Colonic mucosa (tissue), 4 donors: ENCODE results near the gene RUFY3. TPM values are rescaled to one million over a fixed set of nuclear protein-coding genes. Genes with fewer than 3 reads are reported as not detected.

Source experiments
- DNase-seq: peaks from one replicate; pipeline ENCODE4 v3.0.0-alpha.2; 2020
- H3K27ac ChIP-seq: fragments of 200-600 bp; one replicate; pipeline ENCODE4 v1.8.0; 2021
- H3K27me3 ChIP-seq: fragments of 200-600 bp; one replicate; pipeline ENCODE4 v1.8.0; 2021
- H3K36me3 ChIP-seq: fragments of 200-600 bp; one replicate; pipeline ENCODE4 v1.8.0; 2021
- H3K4me1 ChIP-seq: fragments of 200-600 bp; one replicate; pipeline ENCODE4 v1.8.0; 2021; ENCODE audit warnings: mild to moderate bottlenecking
- H3K4me3 ChIP-seq: fragments of 200-600 bp; one replicate; pipeline ENCODE4 v1.8.0; 2021
- H3K9ac ChIP-seq, 2 donors: one replicate each; pipeline ENCODE4 v1.7.0; 2013; ENCODE audit warnings: control low read depth in 2 of 2, low read depth in 2 of 2, low read length in 2 of 2
- H3K9me3 ChIP-seq: fragments of 200-600 bp; one replicate; pipeline ENCODE4 v1.8.0; 2021
- intact Hi-C: fragments of 100-400 bp; cut with DNase I; formaldehyde crosslinking; loops from one replicate; pipeline ENCODE4 v1.14.1; 2022
- total RNA-seq, 2 donors: library from RNA; stranded (reverse); fragmentation: NEBNext Ultra II Directional in 1 of 2; extraction: Animal tissue kit (Norgen Biotek cat#: 25700) in 1 of 2; gene quantifications; one replicate each; pipeline ENCODE4 v1.2.1, GENCODE V29; 2021
- TF ChIP-seq, protein P1 (sequence below): fragments of 200-600 bp; IDR thresholded peaks from one replicate; pipeline ENCODE4 v1.8.0; 2022; ENCODE audit warnings: antibody characterized with exemption, mild to moderate bottlenecking
- donor health status: healthy.
- donor health status: DM: no; HTN: no; CAD: no.
- donor health status: DM: no; HTN: no; CAD: no.

The RUFY3 gene
- total RNA-seq, 2 donors from 2014 or later: 28.8 to 29.4 TPM

DNA sequence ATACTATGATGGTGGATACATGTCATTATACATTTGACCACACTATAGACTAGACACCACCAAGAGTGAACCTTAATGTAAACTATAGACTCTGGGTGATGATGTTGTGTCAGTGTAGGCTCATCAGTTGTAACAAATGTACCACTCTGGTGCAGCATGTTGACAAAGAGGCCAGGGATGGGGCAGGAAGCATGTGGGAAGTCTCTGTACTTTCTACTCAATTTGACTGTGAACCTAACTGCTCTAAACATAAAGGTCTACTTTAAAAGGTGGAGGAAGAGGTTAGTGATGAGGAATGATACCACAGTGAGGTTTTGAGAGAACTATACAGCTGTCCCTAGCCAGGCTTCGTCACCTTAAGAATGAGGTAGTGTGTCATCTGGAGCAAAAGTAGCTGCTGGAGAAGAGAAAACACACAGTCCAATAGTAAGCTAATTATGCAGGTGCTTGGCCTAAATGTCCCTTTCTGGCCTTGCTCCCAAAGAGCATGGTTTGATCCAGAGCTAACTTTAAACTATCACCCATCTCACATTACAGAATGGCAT lies 79.6 kb downstream of the RUFY3 start:
- no peaks in the 10 kb centered on the region for H3K27me3 ChIP-seq

DNA sequence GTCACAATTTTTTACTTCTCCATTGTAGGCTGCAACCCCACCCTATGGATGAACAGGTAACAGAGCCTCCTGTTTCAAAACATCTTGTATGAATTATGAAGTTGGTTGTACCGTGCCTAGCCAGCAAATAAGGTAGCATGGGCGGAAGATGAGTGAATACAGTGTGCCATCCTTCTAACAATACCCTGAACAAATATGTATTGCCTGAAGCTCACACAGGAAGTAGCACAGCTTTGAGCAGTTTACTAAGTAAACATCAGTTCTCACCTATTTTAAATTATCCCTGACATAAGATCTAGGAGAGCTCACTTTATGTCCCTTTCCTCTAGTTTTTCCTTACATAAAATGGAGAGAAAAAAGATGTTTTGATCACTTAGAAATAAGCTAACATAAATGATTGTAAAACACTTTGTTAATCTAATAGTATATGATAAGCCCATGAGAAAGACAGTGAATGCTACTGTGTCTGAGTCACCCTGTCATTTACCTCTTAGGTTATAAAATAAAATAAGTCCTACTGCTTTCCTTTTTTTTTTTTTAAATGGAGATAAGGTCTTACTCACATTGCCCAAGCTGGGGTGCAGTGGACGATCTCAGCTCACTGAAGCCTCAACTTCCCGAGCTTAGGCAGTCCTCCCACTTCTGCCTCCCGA lies 81.3 kb downstream of the RUFY3 start:
- Histone ChIP-seq H3K27ac (no peak overlapping the region), H3K27me3 (no peaks in the 10 kb centered on the region), H3K9me3 (no peaks in the 10 kb centered on the region), H3K4me3 (no peak overlapping the region), H3K9ac (no peak overlapping the region), H3K36me3 (no peaks in the 10 kb centered on the region), H3K4me1 (no peaks in the 10 kb centered on the region)
- no peak for DNase-seq
- TF ChIP-seq, protein P1, sequence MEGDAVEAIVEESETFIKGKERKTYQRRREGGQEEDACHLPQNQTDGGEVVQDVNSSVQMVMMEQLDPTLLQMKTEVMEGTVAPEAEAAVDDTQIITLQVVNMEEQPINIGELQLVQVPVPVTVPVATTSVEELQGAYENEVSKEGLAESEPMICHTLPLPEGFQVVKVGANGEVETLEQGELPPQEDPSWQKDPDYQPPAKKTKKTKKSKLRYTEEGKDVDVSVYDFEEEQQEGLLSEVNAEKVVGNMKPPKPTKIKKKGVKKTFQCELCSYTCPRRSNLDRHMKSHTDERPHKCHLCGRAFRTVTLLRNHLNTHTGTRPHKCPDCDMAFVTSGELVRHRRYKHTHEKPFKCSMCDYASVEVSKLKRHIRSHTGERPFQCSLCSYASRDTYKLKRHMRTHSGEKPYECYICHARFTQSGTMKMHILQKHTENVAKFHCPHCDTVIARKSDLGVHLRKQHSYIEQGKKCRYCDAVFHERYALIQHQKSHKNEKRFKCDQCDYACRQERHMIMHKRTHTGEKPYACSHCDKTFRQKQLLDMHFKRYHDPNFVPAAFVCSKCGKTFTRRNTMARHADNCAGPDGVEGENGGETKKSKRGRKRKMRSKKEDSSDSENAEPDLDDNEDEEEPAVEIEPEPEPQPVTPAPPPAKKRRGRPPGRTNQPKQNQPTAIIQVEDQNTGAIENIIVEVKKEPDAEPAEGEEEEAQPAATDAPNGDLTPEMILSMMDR: no peak
- intact Hi-C loops: no loop called here

More for the DNA sequence above, 79.6 kb downstream of the RUFY3 start:
- no peaks in the 10 kb centered on the region for H3K4me1 ChIP-seq
- intact Hi-C loops: no loop called here
- no peaks in the 10 kb centered on the region for H3K36me3 ChIP-seq
- no peak overlapping the region for H3K4me3 ChIP-seq
- no peaks in the 10 kb centered on the region for H3K9me3 ChIP-seq
- no peak overlapping the region for H3K27ac ChIP-seq
- no peak for DNase-seq
- no peak overlapping the region for H3K9ac ChIP-seq
- TF ChIP-seq, protein P1: no peak

DNA sequence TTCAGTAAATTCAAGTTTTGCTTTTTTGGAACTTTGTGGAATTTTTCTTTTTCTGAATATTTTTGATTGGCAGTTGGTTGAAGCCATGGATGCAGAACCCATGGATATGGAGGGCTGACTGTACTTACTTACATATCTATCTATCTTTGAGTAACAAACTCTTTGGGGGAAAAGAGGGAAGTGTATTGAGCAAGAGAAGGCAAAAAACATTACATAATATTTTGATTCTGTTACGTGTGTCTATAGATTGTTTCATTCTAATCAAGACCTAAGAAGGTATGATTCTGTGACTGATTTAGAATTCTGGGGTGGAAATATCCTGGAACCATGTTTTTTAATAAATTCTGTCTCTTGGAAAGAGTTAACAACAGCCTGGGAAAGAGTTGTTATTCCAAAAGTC lies 86.4 kb downstream of the RUFY3 start:
- Histone ChIP-seq H3K4me3 (no peak overlapping the region), H3K27me3 (no peaks in the 10 kb centered on the region), H3K4me1 (no peaks in the 10 kb centered on the region), H3K9me3 (no peaks in the 10 kb centered on the region), H3K9ac (no peak overlapping the region), H3K36me3 (no peaks in the 10 kb centered on the region), H3K27ac (no peak overlapping the region)
- intact Hi-C loops: no loop called here
- TF ChIP-seq, protein P1: no peak
- no peak for DNase-seq

DNA sequence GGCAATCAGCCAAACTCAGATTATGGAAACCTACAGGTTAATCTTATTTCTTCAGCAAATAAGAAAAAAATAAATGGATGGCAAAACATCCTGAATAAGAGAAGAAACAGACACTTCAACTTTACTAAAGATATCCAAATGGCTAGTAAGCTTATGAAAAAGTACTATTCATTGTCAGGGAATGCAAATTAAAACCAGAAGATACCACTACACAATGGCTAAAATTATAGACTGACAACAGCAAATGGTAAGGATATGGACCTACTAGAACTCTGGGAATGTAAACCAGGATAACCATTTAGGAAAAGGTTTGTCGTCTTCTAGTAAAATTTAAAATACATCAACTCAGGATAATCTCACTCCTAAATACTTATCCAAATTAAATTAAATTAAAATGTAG lies 93.6 kb downstream of the RUFY3 start:
- Histone ChIP-seq H3K9me3 (no peaks in the 10 kb centered on the region), H3K27ac (no peak overlapping the region), H3K36me3 (no peaks in the 10 kb centered on the region), H3K4me1 (no peaks in the 10 kb centered on the region), H3K27me3 (no peaks in the 10 kb centered on the region), H3K4me3 (no peak overlapping the region), H3K9ac (no peak overlapping the region)
- no peak for DNase-seq
- intact Hi-C loops: no loop called here
- TF ChIP-seq, protein P1: no peak

DNA sequence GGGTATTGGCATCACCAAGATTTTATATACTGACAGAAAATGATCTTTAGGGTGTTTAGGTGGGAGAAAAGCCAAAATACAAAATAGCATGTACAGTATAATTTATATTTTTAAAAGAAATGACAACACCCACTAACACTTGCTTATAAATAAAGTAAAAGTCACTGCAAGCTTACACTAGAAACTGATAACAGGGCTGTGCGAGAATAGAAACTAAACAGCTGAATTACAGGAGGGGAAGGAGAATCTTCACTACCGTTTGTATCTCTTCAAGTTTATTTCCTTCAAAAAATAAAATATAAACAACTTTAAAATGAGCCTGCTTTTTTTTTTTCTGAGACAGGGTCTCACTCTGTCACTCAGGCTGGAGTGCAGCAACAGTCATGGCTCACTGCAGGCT lies 95.1 kb downstream of the RUFY3 start:
- Histone ChIP-seq H3K9ac (no peak overlapping the region), H3K9me3 (no peaks in the 10 kb centered on the region), H3K27ac (no peak overlapping the region), H3K4me1 (no peaks in the 10 kb centered on the region), H3K36me3 (no peaks in the 10 kb centered on the region), H3K4me3 (no peak overlapping the region), H3K27me3 (no peaks in the 10 kb centered on the region)
- intact Hi-C loops: no loop called here
- no peak for DNase-seq
- TF ChIP-seq, protein P1: no peak
